Measurements from ENCODE around the gene CFI. TPM values are rescaled to one million over a fixed set of nuclear protein-coding genes. Genes with fewer than 3 reads are reported as not detected.

CFI gene
- total and polyA plus RNA-seq, 2 of the 8 experiments (the other 6 are each of a cell fraction or from before 2014, with no cell fraction given): not detected

- H2BK120ac ChIP-seq (replicated peaks; ENCODE audit: low read depth, low read length): no peak within 1 kb of the TSS
- H3K18ac ChIP-seq (ENCODE audit: extremely low read depth, low read length): no peak within 1 kb of the TSS
- H3K23ac ChIP-seq (ENCODE audit: insufficient read length): no peak within 1 kb of the TSS
- no peak within 1 kb of the TSS for H3K4ac ChIP-seq (replicated peaks; ENCODE audit: insufficient read length, low read depth, low read length)
- no peaks in the 10 kb centered on the region for H3K79me2 ChIP-seq (ENCODE audit: control insufficient read depth in 1 of 2, insufficient read depth in 2 of 2, low read length in 2 of 2)
- no peaks in the 10 kb centered on the region for H3K79me1 ChIP-seq (ENCODE audit: low read depth, low read length)
- H2AK5ac ChIP-seq (ENCODE audit: low read depth, low read length): no peak within 1 kb of the TSS
- DNase-seq (ENCODE audit: low read depth in 1 of 2, low spot score in 2 of 2) (no peak), FAIRE-seq (no peak)
- H3K27ac ChIP-seq (ENCODE audit: low read depth, low read length): no peak within 1 kb of the TSS
- no peak within 1 kb of the TSS for H4K8ac ChIP-seq (ENCODE audit: extremely low read depth, insufficient read depth, low read length)
- no peak within 1 kb of the TSS for H4K91ac ChIP-seq (replicated peaks; ENCODE audit: insufficient read length, low read length)
- no peak within 1 kb of the TSS for H2BK12ac ChIP-seq (ENCODE audit: low read depth, low read length)
- no peak within 1 kb of the TSS for H3K56ac ChIP-seq (replicated peaks; ENCODE audit: insufficient read length, low read depth, low read length)
- no peak within 1 kb of the TSS for H3K9ac ChIP-seq (replicated peaks in 1 of 4; ENCODE audit: extremely low read depth in 1 of 4, low read depth in 3 of 4, low read length in 3 of 4)
- no peaks in the 10 kb centered on the region for H4K20me1 ChIP-seq (replicated peaks in 1 of 2; ENCODE audit: control insufficient read depth in 1 of 2, insufficient read depth in 2 of 2, low read length in 2 of 2)
- no peak within 1 kb of the TSS for H3K4me2 ChIP-seq (ENCODE audit: insufficient read depth in 1 of 2, low read depth in 2 of 2, low read length in 2 of 2)
- H2BK20ac ChIP-seq (ENCODE audit: low read length): no peak within 1 kb of the TSS
- CTCF ChIA-PET (ENCODE audit: partially characterized antibody): interaction anchor here (0.6 to 3.8 kb wide), 6 partner anchors 11 to 1952 kb away, joined by 3 to 10 read pairs (median 4); no protein-coding TSS in a partner anchor
- H3K27me3 ChIP-seq (replicated peaks in 1 of 4; ENCODE audit: control insufficient read depth in 3 of 4, extremely low read depth in 1 of 4, insufficient read depth in 3 of 4, low read length in 3 of 4): no peaks in the 10 kb centered on the region
- WGBS, 2 experiments (ENCODE audit: extremely low coverage in 1 of 2, insufficient coverage in 1 of 2, insufficient read length in 1 of 2, insufficient replicate concordance in 2 of 2, low coverage in 1 of 2, low lambda C conversion rate in 2 of 2, missing lambda C conversion rate in 1 of 2): 97% methylated on average over 2 of the region's 2 CpGs; no CpG with 5 or more reads in 1 of the 2 experiments
- H3K36me3 ChIP-seq (ENCODE audit: control insufficient read depth in 2 of 4, insufficient read depth in 4 of 4, low read length in 3 of 4): peaks cover 0 to 32% (median 15%) of the 10 kb centered on the region in 4 experiments; a peak in 6 of 8 replicates
- POLR2A ChIA-PET (ENCODE audit: partially characterized antibody): interaction anchor here (0.6 kb wide), 1 partner anchor 106 kb away, joined by 3 read pairs; no protein-coding TSS in a partner anchor
- no peak within 1 kb of the TSS for H4K5ac ChIP-seq (ENCODE audit: insufficient read length, low read depth, low read length)
- no peak within 1 kb of the TSS for H3K4me3 ChIP-seq (ENCODE audit: extremely low read depth in 1 of 4, insufficient read depth in 2 of 4, low read depth in 3 of 4, low read length in 4 of 4)
- no peaks in the 10 kb centered on the region; the same call in 1 of the 2 replicates for H3K23me2 ChIP-seq (ENCODE audit: low read depth, low read length)
- no peaks in the 10 kb centered on the region for H3K9me3 ChIP-seq (ENCODE audit: insufficient read depth in 2 of 2, low read depth in 1 of 2, low read length in 1 of 2)
- no peak within 1 kb of the TSS for H2BK5ac ChIP-seq (ENCODE audit: low read depth, low read length)
- H2BK15ac ChIP-seq (ENCODE audit: low read length): no peak within 1 kb of the TSS
- H3K14ac ChIP-seq (ENCODE audit: insufficient read length): no peak within 1 kb of the TSS
- H2AFZ ChIP-seq (ENCODE audit: low read length): no peak within 1 kb of the TSS
- no peaks in the 10 kb centered on the region for H3K4me1 ChIP-seq (replicated peaks in 1 of 4; ENCODE audit: control insufficient read depth in 3 of 4, insufficient read depth in 4 of 4, low read length in 3 of 4)
- TF ChIP-seq USF2 (IDR thresholded peaks at IDR 0.05; ENCODE audit: low read length) (no peak), HDAC6 (IDR thresholded peaks at IDR 0.05; ENCODE audit: low read depth, low read length) (no peak), CEBPB (IDR thresholded peaks at IDR 0.05; ENCODE audit: low read depth, low read length) (no peak)
These were observed 25.9 kb upstream of the CFI start, which contains the start of gene RRH for GRCh38 chr4:109827672-109828071. TSS of gene RRH (plus strand) at chr4:109827972. CDS start at chr4:109828028, 56 bp downstream.

Measured in H1 (cell line).